ENCODE data around the gene KCNQ5. TPM values are rescaled to one million over a fixed set of nuclear protein-coding genes. Genes with fewer than 3 reads are reported as not detected.

KCNQ5 gene
- total RNA-seq, 4 donors from 2014 or later = 0.57 to 4.4 (median 0.97) TPM

GRCh38 chr6:72811971-72812421 is 190.1 kb downstream of the KCNQ5 start:
- H3K27me3 ChIP-seq = no peaks in the 10 kb centered on the region
- H3K4me3 ChIP-seq = no peak overlapping the region
- no peaks in the 10 kb centered on the region for H3K9me3 ChIP-seq
- no peak for TF ChIP-seq POLR2A (IDR thresholded peaks at IDR 0.05)
- no peak for TF ChIP-seq CTCF (IDR thresholded peaks at IDR 0.05)
- DNase-seq = no peak
- no peaks in the 10 kb centered on the region for H3K36me3 ChIP-seq
- 76 to 78% methylated on average over 6 of the region's 6 CpGs for WGBS, 2 donors
- intact Hi-C loops (cut with DNase I) = no loop called here
- no peak overlapping the region for H3K27ac ChIP-seq
- no peaks in the 10 kb centered on the region for H3K4me1 ChIP-seq

- Histone ChIP-seq H3K4me1 (no peaks in the 10 kb centered on the region), H3K4me3 (no peak overlapping the region), H3K36me3 (no peaks in the 10 kb centered on the region), H3K9me3 (no peaks in the 10 kb centered on the region), H3K27ac (no peak overlapping the region), H3K27me3 (no peaks in the 10 kb centered on the region)
- no peak for DNase-seq
- TF ChIP-seq POLR2A (IDR thresholded peaks at IDR 0.05) = no peak
- TF ChIP-seq CTCF (IDR thresholded peaks at IDR 0.05) = no peak
- 68 to 76% methylated on average over 7 of the region's 7 CpGs for WGBS, 2 donors
- intact Hi-C loops (cut with DNase I) = no loop called here
Observed at GRCh38 chr6:72813807-72814596, 192.1 kb downstream of the KCNQ5 start.

- intact Hi-C loops (cut with DNase I) = no loop called here
- no peaks in the 10 kb centered on the region for H3K36me3 ChIP-seq
- H3K4me1 ChIP-seq = no peaks in the 10 kb centered on the region
- no peak for TF ChIP-seq CTCF (IDR thresholded peaks at IDR 0.05)
- no peak for TF ChIP-seq POLR2A (IDR thresholded peaks at IDR 0.05)
- 96 to 100% methylated on average over 1 of the region's 1 CpG for WGBS, 2 donors
- H3K4me3 ChIP-seq = no peak overlapping the region
- H3K27ac ChIP-seq = no peak overlapping the region
- H3K27me3 ChIP-seq = no peaks in the 10 kb centered on the region
- no peaks in the 10 kb centered on the region for H3K9me3 ChIP-seq
- DNase-seq = no peak
Observed at GRCh38 chr6:72816022-72816421, 194.2 kb downstream of the KCNQ5 start.

- intact Hi-C loops (cut with DNase I) = no loop called here
- no peaks in the 10 kb centered on the region for H3K36me3 ChIP-seq
Observed at GRCh38 chr6:72817208-72817607, 195.3 kb downstream of the KCNQ5 start.

More at GRCh38 chr6:72817208-72817607, 195.3 kb downstream of the KCNQ5 start:
- no peaks in the 10 kb centered on the region for H3K27me3 ChIP-seq
- H3K27ac ChIP-seq = no peak overlapping the region
- H3K4me3 ChIP-seq = no peak overlapping the region
- no peaks in the 10 kb centered on the region for H3K4me1 ChIP-seq
- WGBS, 2 donors = 77 to 81% methylated on average over 2 of the region's 2 CpGs
- no peak for DNase-seq
- no peak for TF ChIP-seq CTCF (IDR thresholded peaks at IDR 0.05)
- TF ChIP-seq POLR2A (IDR thresholded peaks at IDR 0.05) = no peak
- no peaks in the 10 kb centered on the region for H3K9me3 ChIP-seq
